Stomach smooth muscle (tissue), 2 donors: ENCODE data around the gene GRAMD1A.

ENCODE experiments used
- H3K27ac ChIP-seq: one replicate; pipeline ENCODE4 v1.7.0; 2013; ENCODE audit warnings: mild to moderate bottlenecking, low read length, inconsistent platforms
- H3K27me3 ChIP-seq, 2 donors: one replicate each; pipeline ENCODE4 v1.7.0; 2013; ENCODE audit warnings: low read length in 2 of 2; ENCODE audit not compliant: insufficient read depth in 2 of 2, control insufficient read depth in 1 of 2
- H3K36me3 ChIP-seq, 2 donors: one replicate each; pipeline ENCODE4 v1.7.0; 2013; ENCODE audit warnings: low read length in 2 of 2; ENCODE audit not compliant: control insufficient read depth in 2 of 2, insufficient read depth in 2 of 2
- H3K4me1 ChIP-seq: one replicate; pipeline ENCODE4 v1.7.0; 2013; ENCODE audit warnings: low read length; ENCODE audit not compliant: control insufficient read depth, insufficient read depth
- H3K4me3 ChIP-seq, 2 donors: one replicate each; pipeline ENCODE4 v1.7.0; 2013; ENCODE audit warnings: low read length in 2 of 2
- H3K9ac ChIP-seq, 2 donors: one replicate each; pipeline ENCODE4 v1.7.0; 2013; ENCODE audit warnings: low read length in 2 of 2, mild to moderate bottlenecking in 1 of 2
- H3K9me3 ChIP-seq, 2 donors: one replicate each; pipeline ENCODE4 v1.7.0; 2013; ENCODE audit warnings: low read length in 2 of 2; ENCODE audit not compliant: control insufficient read depth in 2 of 2
- donor health status: healthy.
- donor health status: Pancreatic carcinoma.

GRAMD1A gene

GRCh38 chr19:34999498-35000337 lies at the start of gene GRAMD1A:
TSS of gene GRAMD1A (plus strand) at chr19:35000323. CDS start at chr19:35000479, 156 bp downstream.
- Histone ChIP-seq H3K4me3 (peak within 1 kb of the TSS; percentile 81 to 84), H3K9me3 (no peaks in the 10 kb centered on the region), H3K4me1 (peaks cover 42% of the 10 kb centered on the region), H3K9ac (peak within 1 kb of the TSS; percentile 98 to 99), H3K27ac (peak within 1 kb of the TSS; percentile 98), H3K27me3 (no peaks in the 10 kb centered on the region), H3K36me3 (no peaks in the 10 kb centered on the region)

- Histone ChIP-seq H3K36me3 (peaks cover 15 to 16% of the 10 kb centered on the region in 2 donors), H3K27me3 (no peaks in the 10 kb centered on the region), H3K27ac (no peak overlapping the region), H3K9ac (no peak overlapping the region), H3K4me1 (no peaks in the 10 kb centered on the region), H3K9me3 (peaks cover 24 to 31% of the 10 kb centered on the region in 2 donors), H3K4me3 (no peak overlapping the region)
These were observed 47.0 kb upstream of the GRAMD1A start for GRCh38 chr19:34953092-34953491.

GRCh38 chr19:34957830-34958751 lies 42.0 kb upstream of the GRAMD1A start:
- Histone ChIP-seq H3K27me3 (no peaks in the 10 kb centered on the region), H3K4me1 (peaks cover 14% of the 10 kb centered on the region), H3K9me3 (peaks cover 37 to 53% of the 10 kb centered on the region in 2 donors), H3K27ac (no peak overlapping the region), H3K9ac (no peak overlapping the region), H3K4me3 (peak overlapping the region; percentile 15 to 38), H3K36me3 (peaks cover 35 to 39% of the 10 kb centered on the region in 2 donors)

GRCh38 chr19:34959021-34959420 lies 41.1 kb upstream of the GRAMD1A start:
- Histone ChIP-seq H3K4me3 (no peak overlapping the region), H3K9me3 (peaks cover 37 to 51% of the 10 kb centered on the region in 2 donors), H3K36me3 (peaks cover 35 to 39% of the 10 kb centered on the region in 2 donors), H3K9ac (no peak overlapping the region), H3K27ac (no peak overlapping the region), H3K4me1 (peaks cover 19% of the 10 kb centered on the region), H3K27me3 (no peaks in the 10 kb centered on the region)

GRCh38 chr19:34960103-34960805 lies 39.9 kb upstream of the GRAMD1A start:
- H3K36me3 ChIP-seq = peaks cover 35 to 39% of the 10 kb centered on the region in 2 donors
- no peak overlapping the region for H3K9ac ChIP-seq
- H3K4me3 ChIP-seq = no peak overlapping the region
- no peak overlapping the region for H3K27ac ChIP-seq
- no peaks in the 10 kb centered on the region for H3K27me3 ChIP-seq
- peaks cover 23% of the 10 kb centered on the region for H3K4me1 ChIP-seq
- peaks cover 37 to 45% of the 10 kb centered on the region in 2 donors for H3K9me3 ChIP-seq

GRCh38 chr19:34960940-34961679 lies 39.0 kb upstream of the GRAMD1A start:
- peak overlapping the region in 1 of 2 donors; percentile 89 for H3K4me3 ChIP-seq
- H3K9me3 ChIP-seq = peaks cover 34 to 45% of the 10 kb centered on the region in 2 donors
- peaks cover 23% of the 10 kb centered on the region for H3K4me1 ChIP-seq
- no peak overlapping the region for H3K9ac ChIP-seq
- H3K27ac ChIP-seq = no peak overlapping the region
- peaks cover 35 to 39% of the 10 kb centered on the region in 2 donors for H3K36me3 ChIP-seq
- H3K27me3 ChIP-seq = no peaks in the 10 kb centered on the region

GRCh38 chr19:34961775-34962686 lies 38.1 kb upstream of the GRAMD1A start:
- H3K27ac ChIP-seq = no peak overlapping the region
- peak overlapping the region; percentile 17 to 42 for H3K9ac ChIP-seq
- H3K36me3 ChIP-seq = peaks cover 29 to 35% of the 10 kb centered on the region in 2 donors

GRCh38 chr19:34962687-34963572 lies 37.2 kb upstream of the GRAMD1A start:
- peak overlapping the region; percentile 87 to 89 for H3K4me3 ChIP-seq
- peaks cover 23% of the 10 kb centered on the region for H3K4me1 ChIP-seq
- peak overlapping the region; percentile 70 to 76 for H3K9ac ChIP-seq
- peak overlapping the region; percentile 24 for H3K27ac ChIP-seq
- H3K36me3 ChIP-seq = peaks cover 20 to 26% of the 10 kb centered on the region in 2 donors
- H3K27me3 ChIP-seq = no peaks in the 10 kb centered on the region
- H3K9me3 ChIP-seq = peaks cover 20 to 29% of the 10 kb centered on the region in 2 donors

More at GRCh38 chr19:34961775-34962686, 38.1 kb upstream of the GRAMD1A start:
- peaks cover 29 to 38% of the 10 kb centered on the region in 2 donors for H3K9me3 ChIP-seq
- peak overlapping the region; percentile 87 to 89 for H3K4me3 ChIP-seq
- peaks cover 23% of the 10 kb centered on the region for H3K4me1 ChIP-seq
- no peaks in the 10 kb centered on the region for H3K27me3 ChIP-seq
